RWPE1 (cell line): ENCODE results near the gene CTBP1.

ENCODE experiments used
- CTCF ChIA-PET: fragments of 350-600 bp; sonication (Branson Sonifier 250); formaldehyde crosslinking; extraction: SDS; loops from one replicate; lab custom pipeline; 2021; lab: Yijun Ruan, JAX
- POLR2A ChIA-PET: fragments of 400-600 bp; formaldehyde crosslinking; extraction: SDS; loops from one replicate; lab custom pipeline; 2020; ENCODE audit warnings: antibody characterized with exemption; ENCODE audit not compliant: low non-redundant PET; lab: Yijun Ruan, JAX
- DNase-seq: peaks from one replicate; pipeline ENCODE4 v3.0.0; 2012; ENCODE audit warnings: low spot score
- H3K27ac ChIP-seq: fragments of 450-650 bp; 2 replicates; pipeline ENCODE4 v1.5.1; 2017
- TF ChIP-seq, protein P1 (sequence below): fragments of 450-650 bp; conservative IDR thresholded peaks from 2 replicates; pipeline ENCODE4 v1.5.1; 2017; ENCODE audit warnings: low read depth, mild to moderate bottlenecking

CTBP1 gene

DNA sequence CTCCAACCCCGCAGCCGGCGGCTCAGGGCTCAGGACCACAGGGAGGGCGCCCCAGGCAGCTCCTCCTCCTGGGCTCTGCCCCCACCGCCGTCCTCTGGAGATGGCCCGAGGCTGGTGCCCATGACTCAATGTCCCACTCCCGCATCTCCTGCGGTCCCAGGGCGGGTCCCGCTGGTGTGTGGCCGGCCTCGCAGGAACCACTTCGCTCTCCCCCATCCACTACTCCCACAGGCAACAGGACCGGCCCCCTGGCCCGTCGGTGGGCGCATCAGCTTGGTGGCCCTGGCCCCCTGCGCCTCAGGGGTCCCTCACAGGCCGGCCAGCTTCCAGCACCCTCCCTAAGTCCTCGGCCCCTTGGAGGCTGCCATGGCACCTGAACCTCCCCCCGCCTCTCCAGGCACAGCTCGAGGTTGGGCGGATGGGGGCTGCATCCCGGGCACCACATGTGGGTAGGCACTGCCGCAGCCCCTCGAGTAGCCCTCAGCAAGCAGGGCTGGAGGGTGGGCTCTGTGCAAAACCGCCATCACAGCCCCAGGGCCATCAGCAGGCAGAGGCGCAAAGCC, 53.7 kb downstream of the CTBP1 start:
- no peak for DNase-seq
- POLR2A ChIA-PET = no interaction called here
- TF ChIP-seq, protein P1, sequence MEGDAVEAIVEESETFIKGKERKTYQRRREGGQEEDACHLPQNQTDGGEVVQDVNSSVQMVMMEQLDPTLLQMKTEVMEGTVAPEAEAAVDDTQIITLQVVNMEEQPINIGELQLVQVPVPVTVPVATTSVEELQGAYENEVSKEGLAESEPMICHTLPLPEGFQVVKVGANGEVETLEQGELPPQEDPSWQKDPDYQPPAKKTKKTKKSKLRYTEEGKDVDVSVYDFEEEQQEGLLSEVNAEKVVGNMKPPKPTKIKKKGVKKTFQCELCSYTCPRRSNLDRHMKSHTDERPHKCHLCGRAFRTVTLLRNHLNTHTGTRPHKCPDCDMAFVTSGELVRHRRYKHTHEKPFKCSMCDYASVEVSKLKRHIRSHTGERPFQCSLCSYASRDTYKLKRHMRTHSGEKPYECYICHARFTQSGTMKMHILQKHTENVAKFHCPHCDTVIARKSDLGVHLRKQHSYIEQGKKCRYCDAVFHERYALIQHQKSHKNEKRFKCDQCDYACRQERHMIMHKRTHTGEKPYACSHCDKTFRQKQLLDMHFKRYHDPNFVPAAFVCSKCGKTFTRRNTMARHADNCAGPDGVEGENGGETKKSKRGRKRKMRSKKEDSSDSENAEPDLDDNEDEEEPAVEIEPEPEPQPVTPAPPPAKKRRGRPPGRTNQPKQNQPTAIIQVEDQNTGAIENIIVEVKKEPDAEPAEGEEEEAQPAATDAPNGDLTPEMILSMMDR = no peak
- no peak overlapping the region for H3K27ac ChIP-seq
- CTCF ChIA-PET = no interaction called here

DNA sequence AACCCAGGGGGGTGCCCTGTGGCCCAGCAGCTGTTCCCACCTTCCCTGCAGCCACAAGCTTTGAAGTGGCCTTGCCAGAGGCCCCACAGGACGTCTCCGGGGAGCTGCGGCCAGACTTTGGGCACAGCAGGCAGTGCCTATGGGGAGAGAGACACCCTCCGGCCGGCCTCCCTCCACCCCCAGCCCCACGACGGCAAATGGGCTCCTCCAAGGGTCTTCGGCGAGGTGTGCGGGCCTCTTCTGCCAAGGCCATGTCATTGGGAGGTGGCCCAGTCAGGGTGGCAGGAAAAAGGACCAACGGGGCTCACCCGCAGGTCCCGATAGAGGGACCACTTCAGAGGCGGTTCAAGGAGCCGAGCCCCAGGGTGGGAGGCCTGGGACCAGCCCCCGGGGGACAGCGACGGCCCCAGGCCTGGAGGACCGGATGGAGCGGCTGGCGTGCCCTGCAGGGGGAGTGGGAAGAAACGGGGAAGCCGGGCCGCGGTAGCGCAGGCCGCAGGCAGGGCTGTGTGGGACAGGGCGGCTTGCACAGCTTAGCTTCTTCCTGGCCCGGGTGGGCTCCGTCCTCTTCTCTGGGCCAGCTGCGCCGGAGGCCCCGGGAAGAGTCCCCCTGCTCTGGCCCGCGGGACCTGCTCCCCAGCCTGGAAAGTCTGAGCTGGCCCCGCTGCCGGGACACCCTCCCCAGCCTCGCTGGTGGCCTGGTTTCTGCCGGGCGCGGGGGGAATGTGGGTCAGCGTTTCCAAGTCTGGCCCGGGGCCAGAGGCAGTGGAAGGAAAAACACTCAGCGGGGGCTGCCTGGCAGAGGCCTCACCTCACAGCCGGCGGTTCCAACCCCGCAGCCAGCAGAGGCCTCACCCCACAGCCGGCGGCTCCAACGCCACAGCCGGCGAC, 54.7 kb downstream of the CTBP1 start:
- TF ChIP-seq, protein P1 = no peak
- ChIA-PET CTCF (interaction anchor here (0.5 kb wide), 1 partner anchor 15 kb away, joined by 5 read pairs; no protein-coding TSS in a partner anchor), POLR2A (no interaction called here)
- no peak for DNase-seq
- peak overlapping the region; percentile 13; the same call in 1 of the 2 replicates for H3K27ac ChIP-seq

DNA sequence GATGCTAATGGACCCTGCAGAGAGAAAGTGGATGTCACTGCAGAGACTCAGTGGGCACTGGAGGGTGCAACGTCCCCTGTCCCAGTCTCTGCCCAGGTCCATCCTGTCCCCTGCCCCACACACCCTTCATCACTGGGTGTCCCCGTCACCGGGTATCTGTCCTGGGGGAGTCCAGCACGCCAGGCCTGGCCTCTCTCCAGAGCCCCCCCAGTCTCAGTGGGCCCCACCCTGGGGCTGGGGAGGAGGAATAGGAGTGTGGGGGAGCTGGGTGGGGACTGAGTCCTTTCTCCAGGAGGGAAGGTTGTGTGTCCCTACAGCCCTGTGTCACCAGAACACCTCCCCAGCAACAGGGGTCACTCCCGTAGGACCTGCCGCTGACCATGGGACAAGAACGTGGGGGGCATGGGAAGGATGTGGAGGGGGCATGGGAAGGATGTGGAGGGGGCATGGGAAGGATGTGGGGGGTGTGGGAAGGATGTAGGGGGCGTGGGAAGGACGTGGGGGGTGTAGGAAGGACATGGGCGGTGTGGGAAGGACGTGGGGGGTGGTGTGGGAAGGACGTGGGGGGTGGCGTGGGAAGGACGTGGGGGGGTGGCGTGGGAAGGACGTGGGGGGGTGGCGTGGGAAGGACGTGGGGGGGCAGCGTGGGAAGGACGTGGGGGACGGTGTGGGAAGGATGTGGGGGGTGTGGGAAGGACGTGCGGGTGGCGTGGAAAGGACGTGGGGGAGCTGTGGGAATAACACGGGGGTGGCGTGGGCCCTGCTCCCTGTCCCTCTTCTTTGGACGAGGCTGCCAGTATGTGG, 55.5 kb downstream of the CTBP1 start:
- CTCF ChIA-PET = interaction anchor here (0.6 to 0.7 kb wide), 2 partner anchors 62 to 443 kb away, joined by 3 to 6 read pairs; no protein-coding TSS in a partner anchor
- DNase-seq = no peak
- peak overlapping the region; percentile 99 for H3K27ac ChIP-seq
- TF ChIP-seq, protein P1 = no peak
- POLR2A ChIA-PET = no interaction called here

DNA sequence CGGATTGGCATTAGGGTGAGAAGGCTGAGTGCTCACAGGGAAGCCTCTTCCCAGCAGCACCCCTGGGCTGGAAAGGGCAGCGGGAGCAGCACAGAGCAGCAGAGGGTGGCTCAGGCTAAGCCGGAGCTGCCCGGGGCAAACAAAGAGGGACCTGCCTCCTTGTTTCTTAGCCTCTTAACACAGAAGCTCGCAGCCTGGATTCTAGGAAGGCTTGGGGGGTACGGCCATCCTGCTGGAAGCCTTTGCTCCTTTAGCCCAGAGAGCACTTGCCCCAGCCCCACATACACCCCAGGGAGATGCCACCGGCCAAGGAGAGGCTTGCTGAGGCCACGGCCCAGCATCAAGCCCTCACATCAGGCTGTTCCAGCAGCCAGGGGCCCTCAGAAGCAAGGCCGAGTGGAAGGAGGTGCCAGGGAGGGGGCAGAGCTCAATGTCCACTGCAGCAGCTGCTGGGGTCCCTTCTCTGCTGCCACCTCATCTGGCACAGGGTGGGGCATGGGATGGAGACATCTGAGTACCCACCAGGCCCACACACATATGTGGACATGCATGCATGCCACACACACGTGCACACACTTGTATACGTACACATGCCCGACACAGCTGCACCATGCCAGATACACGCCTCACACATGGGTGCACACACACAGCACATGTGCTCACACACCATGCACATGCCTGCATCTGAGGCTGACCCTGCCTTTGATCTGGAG, 56.3 kb downstream of the CTBP1 start:
- CTCF ChIA-PET = interaction anchor here (0.6 to 0.7 kb wide), 3 partner anchors 38 to 444 kb away, joined by 3 to 6 read pairs (median 3); no protein-coding TSS in a partner anchor
- TF ChIP-seq, protein P1 = no peak
- peak overlapping the region; percentile 99 for H3K27ac ChIP-seq
- POLR2A ChIA-PET = no interaction called here
- DNase-seq = no peak

DNA sequence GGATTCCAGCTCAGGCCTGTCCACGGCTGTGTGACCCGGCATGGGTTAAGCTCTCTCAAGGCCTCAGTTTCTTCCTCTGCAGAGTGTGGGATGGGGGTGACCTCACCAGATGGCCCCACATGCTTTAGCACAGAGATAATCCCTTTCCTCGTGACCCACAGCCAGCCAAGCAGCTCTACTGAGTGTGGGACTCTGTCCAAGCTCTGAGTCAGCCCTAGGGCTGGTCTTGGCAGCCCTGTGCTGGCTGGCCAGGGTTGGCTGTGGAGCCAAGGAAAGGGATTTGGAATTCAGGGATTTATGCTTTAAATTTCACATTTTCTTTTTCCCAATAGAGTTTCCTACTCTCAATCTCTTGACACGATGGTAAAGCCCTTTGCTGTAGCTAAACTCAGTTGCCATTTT, 56.8 kb downstream of the CTBP1 start:
- TF ChIP-seq, protein P1 = no peak
- CTCF ChIA-PET = interaction anchor here (0.6 kb wide), 2 partner anchors 25 to 37 kb away, joined by 3 to 4 read pairs; no protein-coding TSS in a partner anchor
- POLR2A ChIA-PET = interaction anchor here (0.6 kb wide), 1 partner anchor 56 kb away, joined by 3 read pairs; no protein-coding TSS in a partner anchor
- H3K27ac ChIP-seq = peak overlapping the region; percentile 99
- DNase-seq = peak; percentile 93
